MM.1S (cell line): Measurements from ENCODE around the gene MYRF.

ENCODE experiments used
- DNase-seq: peaks from one replicate; pipeline ENCODE4 v3.0.0-alpha.2; 2015
- H2AFZ ChIP-seq: fragments of 300-600 bp; sonication (generic); 2 replicates; pipeline ENCODE4 v1.6.0; 2016; ENCODE audit warnings: antibody characterized with exemption, low read length
- H3F3A ChIP-seq: fragments of 300-600 bp; sonication (generic); 2 replicates; pipeline ENCODE4 v1.6.1; 2016; ENCODE audit warnings: mild to moderate bottlenecking, antibody characterized with exemption, low read length, moderate library complexity, mixed read lengths; ENCODE audit not compliant: insufficient read depth
- H3K27ac ChIP-seq: fragments of 300-600 bp; sonication (generic); 2 replicates; pipeline ENCODE4 v1.5.1; 2016; ENCODE audit warnings: mild to moderate bottlenecking, low read length
- H3K27me3 ChIP-seq: fragments of 300-600 bp; sonication (generic); replicated peaks from 2 replicates; pipeline ENCODE4 v1.6.0; 2016; ENCODE audit warnings: low read length; ENCODE audit not compliant: insufficient read depth
- H3K36me3 ChIP-seq: fragments of 300-600 bp; sonication (generic); replicated peaks from 2 replicates; pipeline ENCODE4 v1.6.1; 2016; ENCODE audit warnings: mild to moderate bottlenecking, low read length, mixed read lengths; ENCODE audit not compliant: insufficient read depth
- H3K4me1 ChIP-seq: fragments of 300-600 bp; sonication (generic); 2 replicates; pipeline ENCODE4 v1.6.1; 2016; ENCODE audit warnings: low read length, mixed read lengths
- H3K4me2 ChIP-seq: fragments of 300-600 bp; sonication (generic); 2 replicates; pipeline ENCODE4 v1.6.0; 2016; ENCODE audit warnings: low read depth, low read length
- H3K4me3 ChIP-seq: fragments of 300-600 bp; sonication (generic); 2 replicates; pipeline ENCODE4 v1.5.1; 2016; ENCODE audit warnings: low read length, mixed read lengths
- H3K79me2 ChIP-seq: fragments of 300-600 bp; sonication (generic); 2 replicates; pipeline ENCODE4 v1.6.1; 2016; ENCODE audit warnings: mixed run types, low read length, mixed read lengths
- H3K9ac ChIP-seq: fragments of 300-600 bp; sonication (generic); 2 replicates; pipeline ENCODE4 v1.6.1; 2016; ENCODE audit warnings: low read length, mixed read lengths
- H3K9me2 ChIP-seq: fragments of 300-600 bp; sonication (generic); replicated peaks from 2 replicates; pipeline ENCODE4 v1.6.1; 2016; ENCODE audit warnings: mild to moderate bottlenecking, low read length, mixed read lengths; ENCODE audit not compliant: insufficient read depth
- H3K9me3 ChIP-seq: fragments of 300-600 bp; sonication (generic); replicated peaks from 2 replicates; pipeline ENCODE4 v1.6.1; 2016; ENCODE audit warnings: mild to moderate bottlenecking, low read length, mixed read lengths; ENCODE audit not compliant: insufficient read depth
- H4K20me1 ChIP-seq: fragments of 300-600 bp; sonication (generic); 2 replicates; pipeline ENCODE4 v1.6.1; 2016; ENCODE audit warnings: mild to moderate bottlenecking, low read length, moderate library complexity, mixed read lengths; ENCODE audit not compliant: insufficient read depth
- CTCF ChIP-seq: fragments of 300-600 bp; sonication (generic); IDR thresholded peaks from 2 replicates; pipeline ENCODE4 v1.5.1; 2016; ENCODE audit warnings: antibody characterized with exemption, low read length, mixed read lengths
- EZH2 ChIP-seq: fragments of 300-600 bp; sonication (generic); optimal IDR thresholded peaks from 2 replicates; pipeline ENCODE3; 2017; ENCODE audit warnings: low read depth, mild to moderate bottlenecking, antibody characterized with exemption, low read length, mixed read lengths
- EZH2phosphoT487 ChIP-seq: fragments of 300-600 bp; sonication (generic); IDR thresholded peaks from 2 replicates; pipeline ENCODE4 v1.6.1; 2018; ENCODE audit warnings: antibody characterized with exemption, low read length

Gene MYRF

GRCh38 chr11:61787928-61788491 is 35.6 kb downstream of the MYRF start:
- H3K9me2 ChIP-seq: no peaks in the 10 kb centered on the region
- no peaks in the 10 kb centered on the region for H3K27me3 ChIP-seq
- H3F3A ChIP-seq: no peaks in the 10 kb centered on the region
- H3K36me3 ChIP-seq: no peaks in the 10 kb centered on the region
- peaks cover 39% of the 10 kb centered on the region for H3K79me2 ChIP-seq
- H4K20me1 ChIP-seq: no peaks in the 10 kb centered on the region
- H3K27ac ChIP-seq: no peak overlapping the region
- DNase-seq: no peak
- no peak overlapping the region for H3K9ac ChIP-seq
- TF ChIP-seq EZH2: no peak
- TF ChIP-seq CTCF: peak; percentile 29
- H3K4me3 ChIP-seq: no peak overlapping the region
- H3K4me2 ChIP-seq: no peak overlapping the region
- no peak overlapping the region for H2AFZ ChIP-seq
- no peaks in the 10 kb centered on the region for H3K9me3 ChIP-seq
- H3K4me1 ChIP-seq: no peaks in the 10 kb centered on the region; the same call in 1 of the 2 replicates

GRCh38 chr11:61791737-61792309 is 39.4 kb downstream of the MYRF start:
- Histone ChIP-seq H3K36me3 (no peaks in the 10 kb centered on the region), H3K4me2 (peak overlapping the region; percentile 74), H2AFZ (peak overlapping the region; percentile 81), H3F3A (peaks cover 5% of the 10 kb centered on the region; the same call in 1 of the 2 replicates), H3K27ac (peak overlapping the region; percentile 85), H4K20me1 (peaks cover 16% of the 10 kb centered on the region), H3K79me2 (peaks cover 76% of the 10 kb centered on the region), H3K9ac (peak overlapping the region; percentile 99), H3K9me2 (no peaks in the 10 kb centered on the region), H3K27me3 (no peaks in the 10 kb centered on the region), H3K4me3 (peak overlapping the region; percentile 96), H3K9me3 (no peaks in the 10 kb centered on the region), H3K4me1 (no peaks in the 10 kb centered on the region; the same call in 1 of the 2 replicates)
- no peak for TF ChIP-seq EZH2phosphoT487
- TF ChIP-seq EZH2: no peak
- no peak for TF ChIP-seq CTCF
- peak; percentile 72 for DNase-seq

GRCh38 chr11:61792310-61793082 is 40.1 kb downstream of the MYRF start, which contains the start of the genes FEN1 and TMEM258:
TSS of gene FEN1 (plus strand) at chr11:61792911. CDS start at chr11:61795362, 2,451 bp downstream.
TSS of gene TMEM258 (minus strand) at chr11:61792599. CDS start at chr11:61792558, 41 bp downstream.
- 0 out of 2 replicates have a peak, but pooled peaks cover 1% of the 10 kb centered on the region for H3K36me3 ChIP-seq
- peak; percentile 92 for DNase-seq
- TF ChIP-seq CTCF (no peak), EZH2 (no peak), EZH2phosphoT487 (no peak)
- peaks cover 21% of the 10 kb centered on the region for H4K20me1 ChIP-seq
- no peaks in the 10 kb centered on the region for H3K27me3 ChIP-seq
- H3K9ac ChIP-seq: peak within 1 kb of the TSS; percentile 99
- H3K9me2 ChIP-seq: no peaks in the 10 kb centered on the region
- H3K79me2 ChIP-seq: peaks cover 83% of the 10 kb centered on the region
- H3K9me3 ChIP-seq: no peaks in the 10 kb centered on the region
- H2AFZ ChIP-seq: peak within 1 kb of the TSS; percentile 81
- peaks cover 8% of the 10 kb centered on the region; the same call in 1 of the 2 replicates for H3F3A ChIP-seq
- peak within 1 kb of the TSS; percentile 85 for H3K27ac ChIP-seq
- peak within 1 kb of the TSS; percentile 74 for H3K4me2 ChIP-seq
- no peaks in the 10 kb centered on the region; the same call in 1 of the 2 replicates for H3K4me1 ChIP-seq
- H3K4me3 ChIP-seq: peak within 1 kb of the TSS; percentile 96
